GM12878 (cell line): ENCODE data around the gene PCSK2. TPM values are rescaled to one million over a fixed set of nuclear protein-coding genes. Genes with fewer than 3 reads are reported as not detected.

ENCODE experiments used
- ATAC-seq: fragments of 200-7000 bp; cut with Tn5 transposase; 3 replicates; pipeline ENCODE4 v1.9.1; 2020; ENCODE audit warnings: mild to moderate bottlenecking, moderate library complexity
- BruUV-seq: library from RNA; stranded (reverse); fragments of 400-500 nt; replicated peaks from 2 replicates; lab custom pipeline; 2021; lab: Mats Ljungman, UMichigan
- CTCF ChIA-PET: fragments of 300-600 bp; sonication (Branson Sonifier 250); formaldehyde crosslinking; extraction: SDS; loops from one replicate; lab custom pipeline; 2021; ENCODE audit warnings: inconsistent platforms; lab: Yijun Ruan, JAX
- POLR2A ChIA-PET: fragments of 350-600 bp; formaldehyde crosslinking; extraction: SDS; loops from one replicate; lab custom pipeline; 2021; ENCODE audit warnings: inconsistent platforms; lab: Charles Lee
- RAD21 ChIA-PET: fragments of 300-600 bp; sonication (Branson Sonifier 250); formaldehyde crosslinking; loops from one replicate; lab custom pipeline; 2023; ENCODE audit warnings: antibody characterized with exemption; ENCODE audit not compliant: unreplicated experiment; lab: Charles Lee
- SMC1A ChIA-PET: fragments of 300-600 bp; sonication (Branson Sonifier 250); formaldehyde crosslinking; loops from one replicate; lab custom pipeline; 2023; ENCODE audit not compliant: unreplicated experiment, uncharacterized antibody; lab: Charles Lee
- DNase-seq: peaks from one replicate; pipeline ENCODE4 v3.0.0-alpha.2; 2011; ENCODE audit warnings: low read depth, low spot score
- FAIRE-seq: peaks from 3 replicates; lab custom pipeline; 2011; peaks lifted over from hg19 to GRCh38; lab: Jason Lieb, UNC
- H2AFZ ChIP-seq: 2 replicates; pipeline ENCODE4 v1.6.0; 2011; ENCODE audit warnings: low read depth, low read length, control low read depth; ENCODE audit not compliant: control insufficient read depth
- H3K27ac ChIP-seq: 2 replicates; pipeline ENCODE4 v1.5.1; 2011; ENCODE audit warnings: control low read depth; ENCODE audit not compliant: control insufficient read depth, insufficient read depth
- H3K27me3 ChIP-seq, 2 experiments: replicated peaks in 1 of 2; 2 replicates each; pipeline versions ENCODE4 v1.6.0 to v1.6.1; 2011; ENCODE audit warnings: low read length in 1 of 2; ENCODE audit not compliant: control insufficient read depth in 2 of 2, insufficient read depth in 2 of 2
- H3K36me3 ChIP-seq, 2 experiments: 2 replicates each; pipeline ENCODE4 v1.5.1; 2011; ENCODE audit warnings: low read length in 1 of 2; ENCODE audit not compliant: control insufficient read depth in 2 of 2, insufficient read depth in 2 of 2
- H3K4me1 ChIP-seq: 2 replicates; pipeline ENCODE4 v1.6.1; 2011; ENCODE audit warnings: mild to moderate bottlenecking, low read length, moderate library complexity, mixed read lengths; ENCODE audit not compliant: control insufficient read depth, insufficient read depth
- H3K4me2 ChIP-seq: 2 replicates; pipeline ENCODE4 v1.6.0; 2011; ENCODE audit warnings: control low read depth; ENCODE audit not compliant: control insufficient read depth, insufficient read depth
- H3K4me3 ChIP-seq: fragments of 200-600 bp; sonication (generic); 2 replicates; pipeline ENCODE4 v1.5.1; 2016
- H3K79me2 ChIP-seq: 2 replicates; pipeline ENCODE4 v1.6.0; 2011; ENCODE audit warnings: low read length; ENCODE audit not compliant: control insufficient read depth, insufficient read depth
- H3K9ac ChIP-seq: 2 replicates; pipeline ENCODE4 v1.8.0; 2011; ENCODE audit warnings: low read length, control low read depth, mixed read lengths; ENCODE audit not compliant: control insufficient read depth, insufficient read depth
- H3K9me3 ChIP-seq: replicated peaks from 3 replicates; pipeline ENCODE4 v1.5.1; 2011; ENCODE audit warnings: mild to moderate bottlenecking, low read length; ENCODE audit not compliant: control insufficient read depth, insufficient read depth
- H4K20me1 ChIP-seq: 2 replicates; pipeline ENCODE4 v1.6.0; 2011; ENCODE audit not compliant: control insufficient read depth, insufficient read depth
- BHLHE40 ChIP-seq, 2 experiments: fragments of 450-650 bp in 1 of 2; IDR thresholded peaks; 2 replicates each; pipeline ENCODE4 v1.6.1; 2011 to 2017; ENCODE audit warnings: low read depth in 2 of 2, borderline replicate concordance in 1 of 2, improper control_type of control experiment in 1 of 2, low read length in 1 of 2, mild to moderate bottlenecking in 1 of 2
- CBFB ChIP-seq: IDR thresholded peaks from 2 replicates; pipeline ENCODE4 v1.6.1; 2016; ENCODE audit warnings: antibody characterized with exemption, low read depth
- E2F8 ChIP-seq: fragments of 450-650 bp; IDR thresholded peaks from 2 replicates; pipeline ENCODE4 v1.6.1; 2018; ENCODE audit warnings: mild to moderate bottlenecking, low read depth, moderate library complexity; ENCODE audit not compliant: partially characterized antibody
- EP300 ChIP-seq, 2 experiments: fragments of 150-350 bp in 1 of 2; IDR thresholded peaks; 2 replicates each; pipeline ENCODE4 v1.6.1; 2011 to 2012; ENCODE audit warnings: low read depth in 2 of 2, low read length in 2 of 2, borderline replicate concordance in 1 of 2, improper control_type of control experiment in 1 of 2, inconsistent platforms in 1 of 2; ENCODE audit not compliant: control insufficient read depth in 1 of 2
- EZH2 ChIP-seq: IDR thresholded peaks from 2 replicates; pipeline ENCODE4 v1.6.1; 2012; ENCODE audit warnings: low read depth, mild to moderate bottlenecking, control low read depth, inconsistent platforms, low read length, borderline replicate concordance; ENCODE audit not compliant: control insufficient read depth
- FOS ChIP-seq: IDR thresholded peaks from 3 replicates; pipeline ENCODE4 v1.6.1; 2011; ENCODE audit warnings: borderline replicate concordance; ENCODE audit not compliant: insufficient read length; ENCODE audit errors: extremely low read depth
- JUNB ChIP-seq: IDR thresholded peaks from 2 replicates; pipeline ENCODE4 v1.6.1; 2016; ENCODE audit warnings: antibody characterized with exemption, mild to moderate bottlenecking
- MXI1 ChIP-seq: fragments of 150-350 bp; IDR thresholded peaks from 2 replicates; pipeline ENCODE4 v1.6.1; 2011; ENCODE audit warnings: low read depth, mild to moderate bottlenecking, inconsistent platforms, low read length, improper control_type of control experiment
- NFYB ChIP-seq: IDR thresholded peaks from 2 replicates; pipeline ENCODE4 v1.6.1; 2011; ENCODE audit warnings: low read depth, mild to moderate bottlenecking, low read length, improper control_type of control experiment, moderate library complexity; ENCODE audit not compliant: insufficient read depth
- PML ChIP-seq: IDR thresholded peaks from 2 replicates; pipeline ENCODE4 v1.6.1; 2012; ENCODE audit warnings: low read length, inconsistent platforms
- POU2F2 ChIP-seq: IDR thresholded peaks from 3 replicates; pipeline ENCODE4 v1.6.1; 2011; ENCODE audit warnings: low read depth, mild to moderate bottlenecking, low read length, borderline replicate concordance
- RELA ChIP-seq: fragments of 450-650 bp; IDR thresholded peaks from 2 replicates; pipeline ENCODE4 v1.8.0; 2014; ENCODE audit warnings: borderline replicate concordance; ENCODE audit not compliant: partially characterized antibody
- USF1 ChIP-seq: IDR thresholded peaks from 2 replicates; pipeline ENCODE4 v1.6.1; 2011; ENCODE audit warnings: borderline replicate concordance, low read depth, mild to moderate bottlenecking, moderate library complexity, mixed read lengths, low read length; ENCODE audit not compliant: insufficient read depth; ENCODE audit errors: extremely low read length
- ZNF217 ChIP-seq: fragments of 450-650 bp; IDR thresholded peaks from 2 replicates; pipeline ENCODE4 v1.6.1; 2017; ENCODE audit warnings: antibody characterized with exemption, mild to moderate bottlenecking
- ZNF622 ChIP-seq: fragments of 450-650 bp; IDR thresholded peaks from 2 replicates; pipeline ENCODE4 v1.6.1; 2017; ENCODE audit warnings: mild to moderate bottlenecking, inconsistent platforms
- WGBS: methylation state at CpG from one replicate; pipeline ENCODE4 v1.1.6; 2016; ENCODE audit warnings: low lambda C conversion rate; ENCODE audit not compliant: insufficient replicate concordance, insufficient coverage; ENCODE audit errors: missing lambda C conversion rate; 5-methylcytosine and 5-hydroxymethylcytosine counted together
- in situ Hi-C: fragments of 300-500 bp; cut with MboI; formaldehyde crosslinking; loops from 9 replicates; pipeline ENCODE4 v1.14.3; 2018; ENCODE audit warnings: mixed read lengths
- intact Hi-C: fragments of 100-400 bp; cut with micrococcal nuclease; formaldehyde crosslinking; loops from one replicate; pipeline ENCODE4 v1.14.2; 2022; ENCODE audit not compliant: unreplicated experiment
- polyA plus RNA-seq, 11 experiments: library from polyadenylated mRNA; depleted of rRNA in 4 of 11; unstranded in 6 of 11; stranded (reverse) in 5 of 11; fragments of >200 nt; fragmentation: Nextera tagmentation in 4 of 11; fragmentation: Illumina TruSeq in 1 of 11; extraction: Ambion mirVana in 4 of 11; extraction: Trizol in 1 of 11; gene quantifications; 1 replicate in 1 of 11; 2 replicates in 10 of 11; pipeline versions ENCODE4 v1.2.1 to v1.2.3, GENCODE V29; 2011 to 2016; ENCODE audit warnings: inconsistent platforms in 2 of 11, missing spikeins in 2 of 11, low read depth in 1 of 11
- total RNA-seq, 4 experiments: library from RNA; depleted of rRNA in 3 of 4; stranded (reverse); fragments of >200 nt in 3 of 4; fragmentation: Illumina TruSeq in 1 of 4; extraction: Trizol in 1 of 4; gene quantifications; 2 replicates each; pipeline versions ENCODE4 v1.2.1 to v1.2.3, GENCODE V29; 2013 to 2021

PCSK2 gene
- total and polyA plus RNA-seq, 10 of the 15 experiments (the other 5 are each of a cell fraction or from before 2014, with no cell fraction given) = not detected

GRCh38 chr20:17518339-17519052 lies 291.7 kb downstream of the PCSK2 start:
- Histone ChIP-seq H3K27me3 (no peaks in the 10 kb centered on the region; a peak in 1 of 4 replicates), H3K79me2 (no peaks in the 10 kb centered on the region), H3K27ac (no peak overlapping the region), H3K4me1 (no peaks in the 10 kb centered on the region), H3K36me3 (no peaks in the 10 kb centered on the region), H4K20me1 (no peaks in the 10 kb centered on the region), H2AFZ (no peak overlapping the region), H3K4me2 (no peak overlapping the region), H3K4me3 (no peak overlapping the region), H3K9ac (no peak overlapping the region), H3K9me3 (no peaks in the 10 kb centered on the region)
- ChIA-PET POLR2A (no interaction called here), SMC1A (interaction anchor here (1.1 kb wide), 1 partner anchor 20 kb away, joined by 4 read pairs; no protein-coding TSS in a partner anchor), RAD21 (no interaction called here), CTCF (no interaction called here)
- in situ Hi-C loops = no loop called here
- no peak for TF ChIP-seq BHLHE40 (IDR thresholded peaks at IDR 0.05; ENCODE audit: borderline replicate concordance in 1 of 2, low read depth in 2 of 2, low read length in 1 of 2)
- TF ChIP-seq USF1 = peak; percentile 73
- TF ChIP-seq E2F8 = no peak
- TF ChIP-seq MXI1 = no peak
- no peak for TF ChIP-seq FOS
- peak; percentile 48; the same call in 1 of the 2 replicates for TF ChIP-seq NFYB
- TF ChIP-seq POU2F2 = no peak
- no peak for TF ChIP-seq ZNF622
- no peak for TF ChIP-seq RELA
- TF ChIP-seq EP300 (IDR thresholded peaks at IDR 0.05; ENCODE audit: borderline replicate concordance in 1 of 2, control insufficient read depth in 1 of 2, low read depth in 2 of 2, low read length in 2 of 2) = no peak
- TF ChIP-seq ZNF217 = no peak
- TF ChIP-seq PML = no peak
- no peak for TF ChIP-seq JUNB
- no peak for TF ChIP-seq CBFB
- TF ChIP-seq EZH2 = no peak
- no TSS peak for BruUV-seq
- ATAC-seq (no peak), DNase-seq (no peak), FAIRE-seq (no peak)
- 32% methylated on average over 14 of the region's 14 CpGs for WGBS
- intact Hi-C loops = no loop called here
